ENCODE results near the gene OSBP.

DNA sequence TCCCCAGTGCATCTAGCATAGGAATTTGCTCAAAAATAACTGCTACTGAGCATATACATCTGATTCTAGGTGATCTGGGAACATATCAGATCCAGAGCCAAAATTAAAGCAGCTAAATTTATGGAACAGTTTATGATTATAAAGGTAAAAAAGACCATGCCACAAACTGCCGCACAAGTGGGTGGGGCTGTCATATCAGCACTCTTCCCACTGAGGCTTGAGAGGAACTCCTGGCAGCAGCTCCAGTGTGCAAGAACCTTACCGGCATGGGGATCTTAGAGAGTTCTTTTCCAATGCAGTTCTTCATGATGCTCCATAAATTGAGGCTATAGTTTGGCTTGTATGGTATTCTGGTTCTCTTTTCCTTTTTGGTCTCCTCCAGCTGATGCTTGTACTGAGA lies 15.3 kb downstream of the OSBP start:
- TF ChIP-seq, protein P1, sequence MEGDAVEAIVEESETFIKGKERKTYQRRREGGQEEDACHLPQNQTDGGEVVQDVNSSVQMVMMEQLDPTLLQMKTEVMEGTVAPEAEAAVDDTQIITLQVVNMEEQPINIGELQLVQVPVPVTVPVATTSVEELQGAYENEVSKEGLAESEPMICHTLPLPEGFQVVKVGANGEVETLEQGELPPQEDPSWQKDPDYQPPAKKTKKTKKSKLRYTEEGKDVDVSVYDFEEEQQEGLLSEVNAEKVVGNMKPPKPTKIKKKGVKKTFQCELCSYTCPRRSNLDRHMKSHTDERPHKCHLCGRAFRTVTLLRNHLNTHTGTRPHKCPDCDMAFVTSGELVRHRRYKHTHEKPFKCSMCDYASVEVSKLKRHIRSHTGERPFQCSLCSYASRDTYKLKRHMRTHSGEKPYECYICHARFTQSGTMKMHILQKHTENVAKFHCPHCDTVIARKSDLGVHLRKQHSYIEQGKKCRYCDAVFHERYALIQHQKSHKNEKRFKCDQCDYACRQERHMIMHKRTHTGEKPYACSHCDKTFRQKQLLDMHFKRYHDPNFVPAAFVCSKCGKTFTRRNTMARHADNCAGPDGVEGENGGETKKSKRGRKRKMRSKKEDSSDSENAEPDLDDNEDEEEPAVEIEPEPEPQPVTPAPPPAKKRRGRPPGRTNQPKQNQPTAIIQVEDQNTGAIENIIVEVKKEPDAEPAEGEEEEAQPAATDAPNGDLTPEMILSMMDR (IDR thresholded peaks at IDR 0.05), result no peak
- no peak for TF ChIP-seq POLR2A (IDR thresholded peaks at IDR 0.05)

All from body of pancreas (tissue), 4 donors.